ENCODE data around the gene BRSK2. TPM values are rescaled to one million over a fixed set of nuclear protein-coding genes. Genes with fewer than 3 reads are reported as not detected.
"Not testable (repeated sequence)": the region's sequence is repeated elsewhere in the genome, so short reads cannot be mapped to it uniquely, and the experiment has no call there.

Gene BRSK2
- total RNA-seq, 1 donor, result 4.0 TPM

- DNase-seq (ENCODE audit: low read depth in 2 of 3, low spot score in 2 of 3), result no peak
Observed at GRCh38 chr11:1433568-1433967, 43.8 kb downstream of the BRSK2 start.

- no peak for DNase-seq (ENCODE audit: low read depth in 2 of 3, low spot score in 2 of 3)
Observed at GRCh38 chr11:1433977-1434640, 44.4 kb downstream of the BRSK2 start.

- DNase-seq (ENCODE audit: low read depth in 2 of 3, low spot score in 2 of 3), result not testable (repeated sequence)
Observed at GRCh38 chr11:1435479-1435819, 45.7 kb downstream of the BRSK2 start.

GRCh38 chr11:1435820-1436467 is 46.2 kb downstream of the BRSK2 start:
- peak in 1 of 3 donors; percentile 6 for DNase-seq (ENCODE audit: low read depth in 2 of 3, low spot score in 2 of 3)

GRCh38 chr11:1436468-1437039 is 46.8 kb downstream of the BRSK2 start:
- no peak for DNase-seq (ENCODE audit: low read depth in 2 of 3, low spot score in 2 of 3)

GRCh38 chr11:1437500-1437899 is 47.8 kb downstream of the BRSK2 start:
- DNase-seq (ENCODE audit: low read depth in 2 of 3, low spot score in 2 of 3), result no peak

GRCh38 chr11:1438261-1438966 is 48.7 kb downstream of the BRSK2 start:
- DNase-seq (ENCODE audit: low read depth in 2 of 3, low spot score in 2 of 3), result no peak

GRCh38 chr11:1438967-1439330 is 49.2 kb downstream of the BRSK2 start:
- no peak for DNase-seq (ENCODE audit: low read depth in 2 of 3, low spot score in 2 of 3)

GRCh38 chr11:1439341-1439740 is 49.6 kb downstream of the BRSK2 start:
- DNase-seq (ENCODE audit: low read depth in 2 of 3, low spot score in 2 of 3), result no peak

GRCh38 chr11:1440066-1440465 is 50.3 kb downstream of the BRSK2 start:
- no peak for DNase-seq (ENCODE audit: low read depth in 2 of 3, low spot score in 2 of 3)

GRCh38 chr11:1440496-1440895 is 50.8 kb downstream of the BRSK2 start:
- DNase-seq (ENCODE audit: low read depth in 2 of 3, low spot score in 2 of 3), result no peak

- no peak for DNase-seq (ENCODE audit: low read depth in 2 of 3, low spot score in 2 of 3)
Observed at GRCh38 chr11:1442163-1442562, 52.4 kb downstream of the BRSK2 start.

- no peak for DNase-seq (ENCODE audit: low read depth in 2 of 3, low spot score in 2 of 3)
Observed at GRCh38 chr11:1442807-1443366, 53.2 kb downstream of the BRSK2 start.

- DNase-seq (ENCODE audit: low read depth in 2 of 3, low spot score in 2 of 3), result no peak
Observed at GRCh38 chr11:1443737-1444136, 54.0 kb downstream of the BRSK2 start.

GRCh38 chr11:1444321-1444720 is 54.6 kb downstream of the BRSK2 start:
- DNase-seq (ENCODE audit: low read depth in 2 of 3, low spot score in 2 of 3), result no peak

- DNase-seq (ENCODE audit: low read depth in 2 of 3, low spot score in 2 of 3), result no peak
Observed at GRCh38 chr11:1444823-1445422, 55.2 kb downstream of the BRSK2 start.

GRCh38 chr11:1445741-1446445 is 56.2 kb downstream of the BRSK2 start:
- no peak for DNase-seq (ENCODE audit: low read depth in 2 of 3, low spot score in 2 of 3)

GRCh38 chr11:1446623-1447022 is 56.9 kb downstream of the BRSK2 start:
- no peak for DNase-seq (ENCODE audit: low read depth in 2 of 3, low spot score in 2 of 3)

- no peak for DNase-seq (ENCODE audit: low read depth in 2 of 3, low spot score in 2 of 3)
Observed at GRCh38 chr11:1447845-1448825, 58.4 kb downstream of the BRSK2 start.
